Subcutaneous abdominal adipose tissue (tissue), 5 donors: ENCODE measurements around the gene CCT7.

Experiments used
- H3K27ac ChIP-seq: one replicate; pipeline ENCODE4 v1.7.0; 2013; ENCODE audit warnings: low read depth, mild to moderate bottlenecking, inconsistent platforms, low read length, moderate library complexity
- H3K27me3 ChIP-seq, 5 donors: one replicate each; pipeline ENCODE4 v1.7.0; 2013; ENCODE audit warnings: low read length in 5 of 5, inconsistent platforms in 1 of 5; ENCODE audit not compliant: control insufficient read depth in 5 of 5, insufficient read depth in 4 of 5
- H3K36me3 ChIP-seq, 5 donors: one replicate each; pipeline ENCODE4 v1.7.0; 2013; ENCODE audit warnings: low read length in 5 of 5; ENCODE audit not compliant: control insufficient read depth in 5 of 5, insufficient read depth in 5 of 5
- H3K4me1 ChIP-seq, 5 donors: one replicate each; pipeline ENCODE4 v1.7.0; 2013; ENCODE audit warnings: low read length in 5 of 5, mild to moderate bottlenecking in 3 of 5, moderate library complexity in 1 of 5; ENCODE audit not compliant: control insufficient read depth in 5 of 5, insufficient read depth in 5 of 5
- H3K4me3 ChIP-seq, 5 donors: one replicate each; pipeline ENCODE4 v1.7.0; 2013; ENCODE audit warnings: low read length in 5 of 5, low read depth in 1 of 5
- H3K9ac ChIP-seq, 5 donors: one replicate each; pipeline ENCODE4 v1.7.0; 2013; ENCODE audit warnings: low read length in 5 of 5, mild to moderate bottlenecking in 4 of 5, moderate library complexity in 3 of 5
- H3K9me3 ChIP-seq, 5 donors: one replicate each; pipeline ENCODE4 v1.7.0; 2013; ENCODE audit warnings: low read length in 5 of 5; ENCODE audit not compliant: control insufficient read depth in 5 of 5
- donor health status: healthy.
- donor health status: healthy.
- donor health status: healthy.
- donor health status: healthy.
- donor health status: healthy.

CCT7 gene

DNA sequence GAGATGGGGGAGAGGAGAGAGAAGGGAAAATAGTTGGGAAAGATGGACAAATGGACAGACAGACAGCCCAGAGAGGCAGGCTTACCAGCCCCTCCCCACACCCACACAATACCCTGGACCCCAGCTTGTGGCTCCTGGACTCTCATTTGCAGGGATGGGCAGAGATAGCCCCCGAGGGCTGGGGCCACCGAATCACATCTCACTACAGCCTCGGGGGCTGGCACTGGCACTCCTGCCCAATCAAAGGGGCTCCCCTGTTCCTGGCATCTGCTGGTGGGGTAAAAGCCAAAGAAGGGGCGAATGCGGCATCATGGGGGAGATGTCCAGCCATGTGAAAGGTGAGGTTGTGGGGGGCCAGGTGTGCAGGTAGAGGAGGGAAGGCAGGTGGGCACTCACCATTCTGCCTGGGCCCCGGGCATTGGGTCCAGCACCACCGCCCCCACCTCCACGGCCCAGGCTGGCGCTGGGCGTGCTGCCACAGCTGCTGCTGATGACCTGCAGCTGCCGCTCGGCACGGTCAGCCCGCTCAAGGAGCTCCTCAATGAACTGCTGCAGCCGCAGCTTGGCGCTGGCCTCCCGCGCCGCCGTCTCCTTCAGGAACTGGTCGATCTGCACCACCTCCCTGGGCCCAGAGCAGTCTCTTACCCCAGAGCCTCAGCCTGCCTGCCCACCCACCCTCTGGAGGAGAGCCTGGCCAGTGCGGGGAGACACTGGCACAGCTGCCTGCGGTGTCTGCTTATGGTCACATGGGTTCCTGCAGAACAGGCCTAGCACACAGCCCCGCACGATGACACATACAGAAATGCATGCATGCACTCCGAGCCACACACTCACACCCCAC lies 32.2 kb downstream of the CCT7 start:
- H3K4me1 ChIP-seq, result peaks cover 0 to 8% (median 7%) of the 10 kb centered on the region in 5 donors
- no peak overlapping the region for H3K27ac ChIP-seq
- no peak overlapping the region for H3K9ac ChIP-seq

GRCh38 chr2:73267008-73267407 lies 32.9 kb downstream of the CCT7 start:
- H3K27ac ChIP-seq, result no peak overlapping the region

More for the DNA sequence above, 32.2 kb downstream of the CCT7 start:
- peaks cover 17 to 42% (median 34%) of the 10 kb centered on the region in 5 donors for H3K27me3 ChIP-seq
- peaks cover 0 to 3% (median 0%) of the 10 kb centered on the region in 5 donors for H3K9me3 ChIP-seq
- peaks cover 0 to 3% (median 0%) of the 10 kb centered on the region in 5 donors for H3K36me3 ChIP-seq
- H3K4me3 ChIP-seq, result no peak overlapping the region

GRCh38 chr2:73268366-73268829 lies 34.3 kb downstream of the CCT7 start:
- Histone ChIP-seq H3K9me3 (peaks cover 0 to 3% (median 0%) of the 10 kb centered on the region in 5 donors), H3K9ac (no peak overlapping the region), H3K4me3 (peak overlapping the region in 2 of 5 donors; percentile 32 to 35)

More at GRCh38 chr2:73267008-73267407, 32.9 kb downstream of the CCT7 start:
- Histone ChIP-seq H3K4me1 (peaks cover 0 to 8% (median 7%) of the 10 kb centered on the region in 5 donors), H3K4me3 (no peak overlapping the region), H3K36me3 (peaks cover 0 to 3% (median 0%) of the 10 kb centered on the region in 5 donors), H3K9ac (no peak overlapping the region), H3K9me3 (peaks cover 0 to 3% (median 0%) of the 10 kb centered on the region in 5 donors), H3K27me3 (peaks cover 17 to 42% (median 34%) of the 10 kb centered on the region in 5 donors)

DNA sequence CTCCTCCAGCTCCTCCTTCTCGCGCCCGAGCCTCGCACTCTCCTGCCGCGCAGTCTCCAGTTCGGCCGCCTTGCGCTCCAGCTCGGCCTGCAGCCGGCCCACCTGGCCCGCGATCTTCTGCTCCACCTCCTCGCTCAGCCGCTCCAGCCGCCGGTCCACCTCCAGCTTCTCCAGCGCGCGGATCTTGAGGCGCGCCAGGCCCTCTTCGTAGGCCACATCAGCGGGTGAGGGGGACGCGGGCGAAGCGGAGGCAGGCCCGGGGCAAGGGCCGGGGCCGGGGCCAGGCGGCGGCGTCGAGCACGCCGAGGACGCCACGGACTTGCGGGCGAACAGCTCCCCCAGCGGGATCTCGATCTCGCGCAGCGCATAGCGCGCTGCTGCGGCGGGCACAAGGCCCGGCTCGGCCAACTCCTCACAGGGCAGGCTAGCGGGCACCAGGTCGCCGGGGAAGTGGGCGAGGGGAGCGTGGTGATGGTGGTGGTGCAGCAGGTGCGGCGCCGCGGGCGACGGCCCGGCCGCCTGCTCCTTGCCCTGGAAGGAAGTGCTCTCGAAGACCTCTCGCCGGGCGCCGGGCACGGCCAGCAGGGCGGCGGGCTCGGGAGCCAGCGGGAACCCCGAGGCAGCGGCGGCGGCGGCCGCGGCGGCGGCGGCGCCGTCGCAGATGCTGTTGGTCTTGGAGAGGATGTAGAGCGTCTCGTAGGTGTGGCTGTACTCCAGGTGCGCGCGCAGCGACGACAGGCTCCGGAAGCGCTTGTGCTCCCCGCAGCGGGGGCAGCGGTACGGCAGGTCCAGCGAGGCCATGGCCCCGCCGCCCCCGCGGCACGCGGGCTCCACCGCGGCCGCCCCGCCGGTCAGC lies 35.0 kb downstream of the CCT7 start:
- H3K27ac ChIP-seq, result no peak overlapping the region

More at GRCh38 chr2:73268366-73268829, 34.3 kb downstream of the CCT7 start:
- Histone ChIP-seq H3K4me1 (peaks cover 0 to 8% (median 7%) of the 10 kb centered on the region in 5 donors), H3K27ac (no peak overlapping the region), H3K36me3 (peaks cover 0 to 3% (median 0%) of the 10 kb centered on the region in 5 donors), H3K27me3 (peaks cover 17 to 42% (median 34%) of the 10 kb centered on the region in 5 donors)

DNA sequence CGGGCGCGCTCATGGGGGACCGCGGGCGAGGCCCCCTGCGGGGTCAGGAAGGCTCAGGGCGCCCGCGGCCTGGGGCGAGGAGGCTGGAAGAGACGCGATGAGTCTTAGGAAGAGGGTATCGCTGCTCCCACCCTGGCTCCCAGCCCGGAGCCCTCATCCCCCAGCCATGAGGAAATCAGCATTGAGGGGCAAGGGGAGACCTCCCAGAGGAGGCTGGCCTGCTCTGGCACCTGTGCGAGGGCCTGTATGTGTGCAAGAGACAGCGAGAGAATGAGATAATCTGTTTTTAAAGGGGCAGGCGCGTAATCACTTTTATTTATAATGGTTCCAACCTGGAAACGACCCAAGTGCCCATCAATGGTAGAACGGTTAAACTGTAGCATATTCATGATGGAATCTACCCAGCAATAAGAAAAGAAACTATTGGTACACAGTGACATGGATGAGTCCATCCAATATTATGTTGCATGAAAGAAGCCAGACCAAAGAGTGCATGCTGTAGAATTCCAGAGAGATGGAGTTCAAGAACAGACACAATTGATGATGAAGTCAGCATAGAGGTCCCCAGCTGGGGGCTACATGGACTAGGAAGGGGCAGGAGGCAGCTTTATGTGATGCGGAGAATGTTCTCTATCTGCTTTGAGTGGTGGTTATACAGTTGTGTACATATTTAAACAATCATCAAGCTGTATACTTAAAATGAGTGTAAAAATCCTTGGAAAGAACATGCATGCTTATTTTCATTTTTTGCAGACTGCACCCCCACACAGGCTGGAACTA lies 35.8 kb downstream of the CCT7 start:
- Histone ChIP-seq H3K36me3 (no peaks in the 10 kb centered on the region), H3K4me3 (no peak overlapping the region), H3K4me1 (peaks cover 0 to 8% (median 7%) of the 10 kb centered on the region in 5 donors), H3K27ac (no peak overlapping the region), H3K9me3 (peaks cover 0 to 4% (median 0%) of the 10 kb centered on the region in 5 donors), H3K27me3 (peaks cover 17 to 40% (median 34%) of the 10 kb centered on the region in 5 donors), H3K9ac (no peak overlapping the region)

More for the DNA sequence above, 35.0 kb downstream of the CCT7 start:
- Histone ChIP-seq H3K4me1 (peaks cover 0 to 8% (median 7%) of the 10 kb centered on the region in 5 donors), H3K9me3 (peaks cover 0 to 3% (median 0%) of the 10 kb centered on the region in 5 donors), H3K36me3 (peaks cover 0 to under 1% (median 0%) of the 10 kb centered on the region in 5 donors), H3K4me3 (peak overlapping the region in 3 of 5 donors; percentile 29 to 35 (median 32)), H3K27me3 (peaks cover 17 to 41% (median 34%) of the 10 kb centered on the region in 5 donors), H3K9ac (no peak overlapping the region)

DNA sequence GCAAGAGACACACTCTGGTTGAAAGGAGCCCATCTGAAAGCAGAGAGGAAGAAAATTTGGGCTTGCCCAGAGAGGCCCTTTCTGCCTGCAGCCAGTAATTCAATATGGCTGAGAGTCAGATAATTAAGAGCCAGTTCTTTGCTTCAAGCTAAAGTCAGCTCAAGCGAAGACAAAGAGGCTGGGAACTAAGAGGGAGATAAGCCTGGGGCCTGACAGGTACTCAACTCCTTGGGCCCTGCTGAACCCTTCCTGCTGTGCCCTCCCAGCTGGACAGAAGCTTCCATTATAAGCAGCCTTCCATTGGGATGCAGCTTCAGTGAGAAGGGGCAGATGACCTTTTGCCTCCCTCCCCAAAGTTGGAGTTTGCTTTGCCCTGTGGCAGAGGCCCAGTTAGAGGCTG lies 38.2 kb downstream of the CCT7 start:
- no peak overlapping the region for H3K27ac ChIP-seq
- peaks cover 0 to 4% (median 0%) of the 10 kb centered on the region in 5 donors for H3K9me3 ChIP-seq
- peaks cover 0 to 8% (median 7%) of the 10 kb centered on the region in 5 donors for H3K4me1 ChIP-seq
- H3K27me3 ChIP-seq, result peaks cover 6 to 30% (median 28%) of the 10 kb centered on the region in 5 donors
- no peaks in the 10 kb centered on the region for H3K36me3 ChIP-seq
- H3K4me3 ChIP-seq, result no peak overlapping the region
- no peak overlapping the region for H3K9ac ChIP-seq

- H3K36me3 ChIP-seq, result no peaks in the 10 kb centered on the region
- H3K27ac ChIP-seq, result no peak overlapping the region
- peaks cover 0 to 17% (median 12%) of the 10 kb centered on the region in 5 donors for H3K4me1 ChIP-seq
- no peak overlapping the region for H3K4me3 ChIP-seq
- peaks cover 0 to 5% (median under 1%) of the 10 kb centered on the region in 5 donors for H3K27me3 ChIP-seq
- H3K9me3 ChIP-seq, result no peaks in the 10 kb centered on the region
- H3K9ac ChIP-seq, result no peak overlapping the region
These were observed 45.7 kb downstream of the CCT7 start for GRCh38 chr2:73279852-73280251.

- Histone ChIP-seq H3K36me3 (no peaks in the 10 kb centered on the region), H3K4me3 (no peak overlapping the region), H3K4me1 (peaks cover 0 to 26% (median 16%) of the 10 kb centered on the region in 5 donors), H3K27ac (no peak overlapping the region), H3K27me3 (peaks cover 0 to 15% (median 4%) of the 10 kb centered on the region in 5 donors), H3K9me3 (no peaks in the 10 kb centered on the region), H3K9ac (no peak overlapping the region)
These were observed 47.1 kb downstream of the CCT7 start for GRCh38 chr2:73281244-73281643.
